GM12878 (cell line): ENCODE measurements around the gene TMEM254. TPM values are rescaled to one million over a fixed set of nuclear protein-coding genes. Genes with fewer than 3 reads are reported as not detected.

Experiments
- ATAC-seq: fragments of 200-7000 bp; cut with Tn5 transposase; 3 replicates; pipeline ENCODE4 v1.9.1; 2020; ENCODE audit warnings: mild to moderate bottlenecking, moderate library complexity
- BruUV-seq: library from RNA; stranded (reverse); fragments of 400-500 nt; replicated peaks from 2 replicates; lab custom pipeline; 2021; lab: Mats Ljungman, UMichigan
- CTCF ChIA-PET: fragments of 300-600 bp; sonication (Branson Sonifier 250); formaldehyde crosslinking; extraction: SDS; loops from one replicate; lab custom pipeline; 2021; ENCODE audit warnings: inconsistent platforms; lab: Yijun Ruan, JAX
- POLR2A ChIA-PET: fragments of 350-600 bp; formaldehyde crosslinking; extraction: SDS; loops from one replicate; lab custom pipeline; 2021; ENCODE audit warnings: inconsistent platforms; lab: Charles Lee
- RAD21 ChIA-PET: fragments of 300-600 bp; sonication (Branson Sonifier 250); formaldehyde crosslinking; loops from one replicate; lab custom pipeline; 2023; ENCODE audit warnings: antibody characterized with exemption; ENCODE audit not compliant: unreplicated experiment; lab: Charles Lee
- SMC1A ChIA-PET: fragments of 300-600 bp; sonication (Branson Sonifier 250); formaldehyde crosslinking; loops from one replicate; lab custom pipeline; 2023; ENCODE audit not compliant: unreplicated experiment, uncharacterized antibody; lab: Charles Lee
- DNase-seq: peaks from one replicate; pipeline ENCODE4 v3.0.0-alpha.2; 2011; ENCODE audit warnings: low read depth, low spot score
- FAIRE-seq: peaks from 3 replicates; lab custom pipeline; 2011; peaks lifted over from hg19 to GRCh38; lab: Jason Lieb, UNC
- H2AFZ ChIP-seq: 2 replicates; pipeline ENCODE4 v1.6.0; 2011; ENCODE audit warnings: low read depth, low read length, control low read depth; ENCODE audit not compliant: control insufficient read depth
- H3K27ac ChIP-seq: 2 replicates; pipeline ENCODE4 v1.5.1; 2011; ENCODE audit warnings: control low read depth; ENCODE audit not compliant: control insufficient read depth, insufficient read depth
- H3K27me3 ChIP-seq, 2 experiments: replicated peaks in 1 of 2; 2 replicates each; pipeline versions ENCODE4 v1.6.0 to v1.6.1; 2011; ENCODE audit warnings: low read length in 1 of 2; ENCODE audit not compliant: control insufficient read depth in 2 of 2, insufficient read depth in 2 of 2
- H3K36me3 ChIP-seq, 2 experiments: 2 replicates each; pipeline ENCODE4 v1.5.1; 2011; ENCODE audit warnings: low read length in 1 of 2; ENCODE audit not compliant: control insufficient read depth in 2 of 2, insufficient read depth in 2 of 2
- H3K4me1 ChIP-seq: 2 replicates; pipeline ENCODE4 v1.6.1; 2011; ENCODE audit warnings: mild to moderate bottlenecking, low read length, moderate library complexity, mixed read lengths; ENCODE audit not compliant: control insufficient read depth, insufficient read depth
- H3K4me2 ChIP-seq: 2 replicates; pipeline ENCODE4 v1.6.0; 2011; ENCODE audit warnings: control low read depth; ENCODE audit not compliant: control insufficient read depth, insufficient read depth
- H3K4me3 ChIP-seq: fragments of 200-600 bp; sonication (generic); 2 replicates; pipeline ENCODE4 v1.5.1; 2016
- H3K79me2 ChIP-seq: 2 replicates; pipeline ENCODE4 v1.6.0; 2011; ENCODE audit warnings: low read length; ENCODE audit not compliant: control insufficient read depth, insufficient read depth
- H3K9ac ChIP-seq: 2 replicates; pipeline ENCODE4 v1.8.0; 2011; ENCODE audit warnings: low read length, control low read depth, mixed read lengths; ENCODE audit not compliant: control insufficient read depth, insufficient read depth
- H3K9me3 ChIP-seq: replicated peaks from 3 replicates; pipeline ENCODE4 v1.5.1; 2011; ENCODE audit warnings: mild to moderate bottlenecking, low read length; ENCODE audit not compliant: control insufficient read depth, insufficient read depth
- H4K20me1 ChIP-seq: 2 replicates; pipeline ENCODE4 v1.6.0; 2011; ENCODE audit not compliant: control insufficient read depth, insufficient read depth
- BRCA1 ChIP-seq: IDR thresholded peaks from 2 replicates; pipeline ENCODE4 v1.6.1; 2011; ENCODE audit warnings: low read depth, low read length, improper control_type of control experiment
- EED ChIP-seq: sonication (generic); IDR thresholded peaks from 2 replicates; pipeline ENCODE4 v1.6.1; 2016; ENCODE audit warnings: antibody characterized with exemption, low read depth
- HSF1 ChIP-seq: fragments of 150-350 bp; IDR thresholded peaks from 2 replicates; pipeline ENCODE4 v1.6.1; 2014; ENCODE audit warnings: mild to moderate bottlenecking, low read depth, low read length
- IRF5 ChIP-seq: fragments of 450-650 bp; IDR thresholded peaks from 2 replicates; pipeline ENCODE4 v1.6.1; 2017; ENCODE audit warnings: borderline replicate concordance
- MYB ChIP-seq: fragments of 150-350 bp; IDR thresholded peaks from 2 replicates; pipeline ENCODE4 v1.6.1; 2014; ENCODE audit warnings: mild to moderate bottlenecking, low read depth, low read length, borderline replicate concordance
- REST ChIP-seq: IDR thresholded peaks from 2 replicates; pipeline ENCODE4 v1.6.1; 2012; ENCODE audit warnings: mild to moderate bottlenecking, low read depth, low read length
- SIN3A ChIP-seq: IDR thresholded peaks from 2 replicates; pipeline ENCODE4 v1.6.1; 2012; ENCODE audit warnings: low read depth, low read length, improper control_type of control experiment
- SMAD1 ChIP-seq: fragments of 450-650 bp; IDR thresholded peaks from 2 replicates; pipeline ENCODE4 v1.6.1; 2018; ENCODE audit warnings: mild to moderate bottlenecking, low read depth; ENCODE audit not compliant: partially characterized antibody
- STAT3 ChIP-seq: IDR thresholded peaks from 2 replicates; pipeline ENCODE4 v1.6.1; 2011; ENCODE audit warnings: low read depth, low read length, improper control_type of control experiment
- WGBS: methylation state at CpG from one replicate; pipeline ENCODE4 v1.1.6; 2016; ENCODE audit warnings: low lambda C conversion rate; ENCODE audit not compliant: insufficient replicate concordance, insufficient coverage; ENCODE audit errors: missing lambda C conversion rate; 5-methylcytosine and 5-hydroxymethylcytosine counted together
- in situ Hi-C: fragments of 300-500 bp; cut with MboI; formaldehyde crosslinking; loops from 9 replicates; pipeline ENCODE4 v1.14.3; 2018; ENCODE audit warnings: mixed read lengths
- intact Hi-C: fragments of 100-400 bp; cut with micrococcal nuclease; formaldehyde crosslinking; loops from one replicate; pipeline ENCODE4 v1.14.2; 2022; ENCODE audit not compliant: unreplicated experiment
- polyA plus RNA-seq, 11 experiments: library from polyadenylated mRNA; depleted of rRNA in 4 of 11; unstranded in 6 of 11; stranded (reverse) in 5 of 11; fragments of >200 nt; fragmentation: Nextera tagmentation in 4 of 11; fragmentation: Illumina TruSeq in 1 of 11; extraction: Ambion mirVana in 4 of 11; extraction: Trizol in 1 of 11; gene quantifications; 1 replicate in 1 of 11; 2 replicates in 10 of 11; pipeline versions ENCODE4 v1.2.1 to v1.2.3, GENCODE V29; 2011 to 2016; ENCODE audit warnings: inconsistent platforms in 2 of 11, missing spikeins in 2 of 11, low read depth in 1 of 11
- total RNA-seq, 4 experiments: library from RNA; depleted of rRNA in 3 of 4; stranded (reverse); fragments of >200 nt in 3 of 4; fragmentation: Illumina TruSeq in 1 of 4; extraction: Trizol in 1 of 4; gene quantifications; 2 replicates each; pipeline versions ENCODE4 v1.2.1 to v1.2.3, GENCODE V29; 2013 to 2021

TMEM254 gene
- total and polyA plus RNA-seq, 10 of the 15 experiments (the other 5 are each of a cell fraction or from before 2014, with no cell fraction given) = 5.6 to 29.0 (median 13.1) TPM

GRCh38 chr10:80094231-80094630, 15.8 kb downstream of the TMEM254 start:
- no peak for DNase-seq

More at GRCh38 chr10:80094231-80094630, 15.8 kb downstream of the TMEM254 start:
- Histone ChIP-seq H3K4me3 (no peak overlapping the region), H3K79me2 (no peaks in the 10 kb centered on the region), H3K36me3 (no peaks in the 10 kb centered on the region), H3K27me3 (no peaks in the 10 kb centered on the region)
- in situ Hi-C loops = no loop called here
- no peak for ATAC-seq
- intact Hi-C loops = no loop called here
- CTCF ChIA-PET = no interaction called here
- FAIRE-seq = no peak
- POLR2A ChIA-PET = no interaction called here
- BruUV-seq = no TSS peak
- no peak for TF ChIP-seq MYB
- no peak for TF ChIP-seq IRF5
- TF ChIP-seq EED = no peak
- TF ChIP-seq SIN3A = no peak
- no peak for TF ChIP-seq SMAD1
- TF ChIP-seq REST = no peak
- TF ChIP-seq HSF1 = no peak
- no peak for TF ChIP-seq STAT3
- TF ChIP-seq BRCA1 = no peak
- TF ChIP-seq, all 136 proteins: peak for 0
- RAD21 ChIA-PET = interaction anchor here (1.1 kb wide), 1 partner anchor 12 kb away, joined by 3 read pairs; no protein-coding TSS in a partner anchor
- 100% methylated on average over 1 of the region's 2 CpGs for WGBS
- Histone ChIP-seq H3K4me2 (no peak overlapping the region), H3K9me3 (no peaks in the 10 kb centered on the region), H3K9ac (no peak overlapping the region), H4K20me1 (no peaks in the 10 kb centered on the region), H2AFZ (no peak overlapping the region), H3K27ac (no peak overlapping the region), H3K4me1 (no peaks in the 10 kb centered on the region)
- SMC1A ChIA-PET = interaction anchor here (0.6 kb wide), 1 partner anchor 24 kb away, joined by 3 read pairs; no protein-coding TSS in a partner anchor
